ENCODE data around the gene ABCD1.

The ABCD1 gene

DNA sequence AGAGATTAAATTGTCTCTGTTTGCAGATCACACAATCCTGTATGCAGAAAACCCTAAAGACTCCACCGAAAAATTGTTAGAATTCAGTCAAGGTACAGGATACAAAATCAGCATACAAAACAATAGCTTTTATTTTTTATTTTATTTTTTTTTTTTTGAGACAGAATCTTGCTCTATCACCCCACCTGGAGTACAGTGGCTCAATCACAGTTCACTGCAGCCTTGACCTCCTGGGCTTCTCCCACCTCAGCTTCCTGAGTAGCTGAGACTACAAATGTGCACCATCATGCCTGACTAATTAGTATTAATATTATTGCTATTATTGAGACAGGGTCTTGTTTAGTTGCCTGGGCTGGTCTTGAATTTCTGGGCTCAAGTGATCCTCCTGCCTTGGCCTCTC is 30.5 kb downstream of the ABCD1 start:
- no peak for DNase-seq (ENCODE audit: low read depth in 1 of 2, low spot score in 1 of 2)

GRCh38 chrX:153761863-153762262 is 37.2 kb downstream of the ABCD1 start:
- no peak for DNase-seq (ENCODE audit: low read depth in 1 of 2, low spot score in 1 of 2)

- no peak for DNase-seq (ENCODE audit: low read depth in 1 of 2, low spot score in 1 of 2)
Measured at GRCh38 chrX:153762626-153763173, 38.0 kb downstream of the ABCD1 start.

DNA sequence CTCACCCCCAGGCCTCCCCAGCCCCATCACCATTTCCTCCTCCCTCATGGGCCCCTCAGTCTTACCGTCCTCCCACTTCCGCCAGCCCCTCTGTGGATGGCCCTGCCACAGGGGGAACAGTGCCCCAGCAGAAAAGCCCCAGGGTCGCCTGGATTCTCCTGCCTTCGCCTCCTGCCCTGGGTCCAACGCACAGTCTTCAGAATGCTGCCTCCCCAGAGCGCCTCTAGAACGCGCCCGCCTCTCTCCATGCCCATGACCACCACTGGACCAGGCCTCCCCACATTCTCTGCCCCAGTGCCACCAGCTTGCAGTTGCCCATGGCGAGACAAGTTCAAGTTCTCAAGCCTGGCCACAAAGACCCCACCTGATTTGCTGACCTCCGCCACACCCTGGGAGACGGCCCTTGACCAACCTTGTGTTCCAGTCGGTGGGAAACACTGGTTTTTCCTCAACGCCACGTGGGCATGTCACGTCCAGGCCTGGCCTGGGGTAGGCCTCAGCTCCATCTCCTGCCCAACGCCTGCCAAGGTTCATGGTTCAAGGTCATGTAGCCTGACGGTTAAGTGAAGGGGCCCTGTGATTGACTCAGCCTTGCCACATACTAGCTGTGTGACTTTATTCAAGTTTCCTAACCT is 38.8 kb downstream of the ABCD1 start:
- no peak for DNase-seq (ENCODE audit: low read depth in 1 of 2, low spot score in 1 of 2)

GRCh38 chrX:153763989-153764755 is 39.5 kb downstream of the ABCD1 start, which contains the start of gene PLXNB3:
TSS of gene PLXNB3 (plus strand) at chrX:153764249. CDS start at chrX:153765536, 1,287 bp downstream.
- DNase-seq (ENCODE audit: low read depth in 1 of 2, low spot score in 1 of 2), result peak; percentile 51 to 61

DNA sequence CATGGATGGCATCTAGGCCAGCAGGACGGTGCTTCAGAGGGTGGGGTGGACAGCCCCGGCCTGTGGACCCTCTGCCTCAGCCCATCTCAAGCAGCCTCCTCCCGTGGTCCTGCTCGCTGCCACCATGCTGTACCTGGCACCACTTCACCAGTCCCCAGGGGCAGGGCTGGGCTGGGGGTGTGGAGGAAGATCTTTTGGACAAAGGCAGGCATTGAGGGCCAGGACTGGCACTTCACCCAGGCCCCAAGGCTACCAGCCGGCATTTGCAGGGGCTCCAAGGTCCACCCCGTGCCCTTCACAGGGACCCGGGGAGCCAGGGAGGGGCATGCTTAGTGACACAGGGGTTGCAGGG is 40.1 kb downstream of the ABCD1 start:
- DNase-seq (ENCODE audit: low read depth in 1 of 2, low spot score in 1 of 2), result no peak

- no peak for DNase-seq (ENCODE audit: low read depth in 1 of 2, low spot score in 1 of 2)
Measured at GRCh38 chrX:153765138-153766079, 40.8 kb downstream of the ABCD1 start.

DNA sequence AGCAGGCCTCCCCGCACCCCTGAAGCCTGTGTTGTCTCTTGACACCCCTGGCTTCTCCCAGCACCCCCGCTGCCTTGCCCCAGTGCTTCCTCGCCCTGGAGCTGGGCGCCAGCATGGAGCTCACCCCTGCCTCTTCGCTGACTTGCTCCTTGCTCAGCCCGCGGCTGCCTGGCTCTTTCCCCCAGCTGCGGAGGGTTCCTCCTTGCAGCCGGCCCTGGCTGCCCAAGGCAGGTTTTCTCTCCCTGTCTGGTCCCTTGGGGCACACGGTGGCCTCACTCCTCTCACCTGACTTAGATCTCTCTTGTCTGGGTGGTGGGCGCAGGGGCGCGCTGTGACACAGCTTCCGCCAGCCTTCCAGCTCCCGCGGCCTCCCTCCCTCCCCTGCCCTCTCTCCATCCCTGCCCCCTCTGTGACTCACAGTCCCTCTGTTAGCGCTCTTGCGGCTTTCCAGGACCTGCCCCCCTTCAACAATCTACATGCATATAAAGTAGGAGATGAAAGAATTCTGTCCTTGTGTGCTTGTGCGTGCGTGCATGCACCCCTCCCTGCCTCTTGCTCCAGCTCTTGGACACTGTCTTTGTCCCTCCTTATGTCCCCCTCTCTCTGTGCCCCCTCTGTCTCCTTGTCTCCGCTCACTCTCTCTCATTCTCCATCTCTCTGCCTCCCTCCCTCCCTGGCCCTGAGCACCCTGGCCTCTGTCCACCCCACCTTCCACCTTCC is 41.6 kb downstream of the ABCD1 start:
- DNase-seq (ENCODE audit: low read depth in 1 of 2, low spot score in 1 of 2), result peak in 1 of 2 donors; percentile 11

- DNase-seq (ENCODE audit: low read depth in 1 of 2, low spot score in 1 of 2), result no peak
Measured at GRCh38 chrX:153766871-153767673, 42.4 kb downstream of the ABCD1 start.

GRCh38 chrX:153767674-153768055 is 43.0 kb downstream of the ABCD1 start:
- DNase-seq (ENCODE audit: low read depth in 1 of 2, low spot score in 1 of 2), result no peak

GRCh38 chrX:153768311-153769157 is 43.9 kb downstream of the ABCD1 start:
- no peak for DNase-seq (ENCODE audit: low read depth in 1 of 2, low spot score in 1 of 2)

DNA sequence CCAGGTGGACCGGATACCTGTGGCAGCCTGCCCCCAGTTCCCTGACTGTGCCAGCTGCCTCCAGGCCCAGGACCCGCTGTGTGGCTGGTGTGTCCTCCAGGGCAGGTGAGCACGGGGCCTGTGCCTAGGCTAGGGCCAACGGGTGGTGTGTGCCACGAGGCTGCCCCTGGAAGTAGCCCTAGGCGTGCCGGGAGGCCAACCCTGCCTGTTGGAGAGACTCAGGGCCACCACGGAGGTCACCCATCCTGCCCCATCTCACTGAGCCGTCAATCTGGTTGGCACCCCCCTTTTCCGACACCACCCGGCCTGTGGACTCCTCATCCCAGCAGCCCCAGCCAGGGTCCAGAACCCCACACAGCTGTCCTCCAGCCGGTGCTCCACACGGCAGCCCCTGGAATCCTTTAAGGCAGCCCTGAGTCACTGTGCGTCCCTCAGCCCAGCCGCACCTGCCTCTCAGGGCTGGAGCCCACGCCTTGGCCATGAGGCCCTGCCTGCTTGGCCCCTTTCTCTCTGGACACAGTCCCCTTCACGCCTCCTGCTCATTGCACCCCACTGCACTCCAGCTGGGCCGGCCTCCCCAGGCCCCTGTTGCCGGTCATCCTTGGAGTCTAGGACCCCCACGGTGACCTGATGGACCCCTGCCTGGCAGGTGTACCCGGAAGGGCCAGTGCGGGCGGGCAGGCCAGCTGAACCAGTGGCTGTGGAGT is 44.7 kb downstream of the ABCD1 start:
- no peak for DNase-seq (ENCODE audit: low read depth in 1 of 2, low spot score in 1 of 2)

DNA sequence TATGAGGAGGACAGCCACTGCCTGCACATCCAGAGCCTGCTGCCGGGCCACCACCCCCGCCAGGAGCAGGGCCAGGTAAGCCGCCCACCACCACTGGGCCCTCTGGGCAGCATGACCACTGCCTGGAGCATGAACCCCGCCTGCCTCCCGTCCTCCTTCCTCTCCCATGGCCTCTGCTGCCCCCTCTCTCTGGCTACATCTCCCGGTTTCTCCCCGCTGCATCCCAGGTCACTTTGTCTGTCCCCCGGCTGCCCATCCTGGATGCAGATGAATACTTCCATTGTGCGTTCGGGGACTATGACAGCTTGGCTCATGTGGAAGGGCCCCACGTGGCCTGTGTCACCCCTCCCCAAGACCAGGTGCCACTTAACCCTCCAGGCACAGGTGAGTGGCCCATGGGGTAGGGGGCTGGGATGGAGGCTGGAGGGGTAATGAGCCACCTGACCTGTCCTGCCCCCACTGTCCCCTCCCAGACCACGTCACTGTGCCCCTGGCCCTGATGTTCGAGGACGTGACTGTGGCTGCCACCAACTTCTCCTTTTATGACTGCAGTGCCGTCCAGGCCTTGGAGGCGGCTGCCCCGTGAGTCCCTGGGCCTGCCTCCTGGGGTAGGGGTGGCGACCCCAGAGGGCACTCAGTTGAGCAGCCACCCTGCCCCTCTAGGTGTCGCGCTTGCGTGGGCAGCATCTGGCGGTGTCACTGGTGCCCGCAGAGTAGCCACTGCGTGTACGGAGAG is 45.4 kb downstream of the ABCD1 start:
- DNase-seq (ENCODE audit: low read depth in 1 of 2, low spot score in 1 of 2), result no peak

GRCh38 chrX:153770601-153771414 is 46.2 kb downstream of the ABCD1 start:
- DNase-seq (ENCODE audit: low read depth in 1 of 2, low spot score in 1 of 2), result no peak

- DNase-seq (ENCODE audit: low read depth in 1 of 2, low spot score in 1 of 2), result no peak
Measured at GRCh38 chrX:153771415-153772315, 47.0 kb downstream of the ABCD1 start.
